ENCODE data around the gene C2CD5. TPM values are rescaled to one million over a fixed set of nuclear protein-coding genes. Genes with fewer than 3 reads are reported as not detected.

The C2CD5 gene
- 15.1 and 15.5 TPM in 2 replicates for total RNA-seq

GRCh38 chr12:22544038-22544979 lies at the start of gene C2CD5:
C2CD5 (minus strand) TSS chr12:22544542; CDS start chr12:22544150, 392 bp downstream.

Other genes with a start within 250 kb of the C2CD5 start
- 4.0 and 5.2 TPM in 2 replicates for gene ST8SIA1, start 209.8 kb downstream of the C2CD5 start, total RNA-seq
- gene ETNK1, start 80.6 kb upstream of the C2CD5 start, total RNA-seq = 17.0 and 27.7 TPM in 2 replicates